Measurements from ENCODE around the gene OR2G6.
"Not testable (repeated sequence)": the region's sequence is repeated elsewhere in the genome, so short reads cannot be mapped to it uniquely, and the experiment has no call there.

The OR2G6 gene

DNA sequence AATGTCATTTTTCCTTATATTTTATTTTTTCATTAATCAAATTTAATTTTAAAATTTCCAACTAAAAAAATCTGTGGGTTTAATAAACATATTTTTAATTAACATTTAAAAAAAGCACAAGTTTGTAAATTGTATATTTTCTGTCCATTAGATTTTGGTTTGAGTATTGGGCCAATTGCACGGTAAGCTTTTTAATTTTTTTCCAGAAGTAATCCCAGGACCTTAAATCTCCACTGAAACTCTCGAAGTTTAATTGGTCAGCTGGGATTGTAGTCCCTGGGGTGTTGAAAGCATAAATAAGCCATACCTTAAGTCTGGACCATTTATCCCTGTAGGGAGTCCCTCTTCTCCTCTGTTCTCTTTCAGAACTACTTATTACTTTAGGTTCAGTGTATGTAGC is at the start of gene OR2G6:
Gene OR2G6, plus strand, starts transcription at position 301 of the 400 bp plus-strand sequence. CDS start 13,574 bp downstream, outside the sequence.
- DNase-seq (ENCODE audit: low read depth), result not testable (repeated sequence)

DNA sequence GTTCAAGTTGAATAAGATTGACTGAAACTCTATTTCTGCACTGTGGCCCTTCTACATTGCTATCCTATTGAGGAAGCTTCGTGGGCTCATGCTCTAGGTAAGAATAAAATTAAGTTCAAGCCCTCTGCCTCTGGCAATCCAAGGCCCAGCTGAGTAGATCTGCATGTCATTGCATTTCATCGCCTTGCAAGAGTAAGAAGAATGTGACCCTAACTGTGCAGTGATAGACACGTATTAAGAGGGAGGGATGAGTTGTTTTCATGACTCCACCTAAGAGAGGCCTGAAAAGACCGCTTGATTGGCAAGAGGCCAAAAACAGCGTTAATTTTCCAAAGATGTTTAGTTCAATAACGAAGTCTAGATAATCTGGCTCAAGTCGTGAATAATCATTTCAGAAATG is 48.8 kb upstream of the OR2G6 start:
- DNase-seq (ENCODE audit: low read depth), result not testable (repeated sequence)

DNA sequence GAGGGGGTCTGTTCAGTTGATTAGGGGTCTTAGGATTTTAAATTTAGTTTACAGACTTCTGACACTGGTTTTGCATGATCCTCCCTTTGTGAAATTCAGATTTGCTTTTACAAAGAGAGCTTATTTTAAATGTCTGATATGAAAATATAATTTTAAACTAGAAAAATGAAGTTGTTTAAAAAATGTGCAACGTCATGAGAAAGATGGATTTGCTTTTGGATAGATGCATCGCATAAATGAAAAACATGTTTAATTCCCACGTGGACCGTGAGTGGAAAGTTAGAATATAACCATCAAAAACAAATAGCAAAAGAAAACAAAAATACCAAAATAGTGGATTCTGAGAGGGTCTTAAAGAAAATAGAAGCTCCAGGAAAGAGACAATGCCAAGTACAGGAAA is 36.7 kb upstream of the OR2G6 start:
- DNase-seq (ENCODE audit: low read depth), result no peak

DNA sequence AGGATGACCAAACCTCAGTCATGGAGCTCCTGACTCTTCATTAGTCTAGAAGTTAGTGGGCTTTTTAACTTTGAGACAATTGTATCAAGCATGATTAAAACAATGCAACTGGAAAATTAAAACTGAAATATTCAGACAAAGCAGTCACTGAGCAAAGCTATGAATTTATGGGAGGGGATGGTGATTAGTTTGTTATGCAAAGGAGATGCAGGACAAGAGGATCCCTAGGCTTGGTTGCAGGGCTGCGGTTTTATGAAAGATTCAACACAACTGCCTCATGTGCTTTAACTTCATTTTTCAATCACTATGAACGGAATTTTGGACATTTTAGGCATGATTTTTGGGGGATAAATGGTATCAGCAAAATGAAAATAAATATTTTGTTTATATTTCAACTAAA is 35.8 kb upstream of the OR2G6 start:
- DNase-seq (ENCODE audit: low read depth), result not testable (repeated sequence)

DNA sequence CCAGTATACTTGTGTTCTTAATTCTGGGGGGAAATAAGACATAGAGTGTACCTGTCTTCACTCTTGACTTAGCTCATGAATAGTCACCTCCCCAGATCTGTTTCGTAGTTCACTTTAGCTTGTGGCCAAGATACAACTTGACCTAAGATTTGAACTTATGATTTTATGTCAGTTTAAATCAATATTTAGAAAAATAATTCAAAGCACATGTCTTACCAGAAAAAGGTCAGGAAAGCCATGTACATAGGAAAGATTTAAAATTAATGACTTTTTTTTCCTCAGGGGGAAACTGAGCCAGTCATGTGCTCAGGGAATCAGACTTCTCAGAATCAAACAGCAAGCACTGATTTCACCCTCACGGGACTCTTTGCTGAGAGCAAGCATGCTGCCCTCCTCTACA is 34.8 kb upstream of the OR2G6 start, which contains the start of gene OR2T3:
Gene OR2T3, plus strand, starts transcription at position 301 of the 400 bp plus-strand sequence. Its CDS starts 0 bp downstream, at position 301.
- not testable (repeated sequence) for DNase-seq (ENCODE audit: low read depth)

DNA sequence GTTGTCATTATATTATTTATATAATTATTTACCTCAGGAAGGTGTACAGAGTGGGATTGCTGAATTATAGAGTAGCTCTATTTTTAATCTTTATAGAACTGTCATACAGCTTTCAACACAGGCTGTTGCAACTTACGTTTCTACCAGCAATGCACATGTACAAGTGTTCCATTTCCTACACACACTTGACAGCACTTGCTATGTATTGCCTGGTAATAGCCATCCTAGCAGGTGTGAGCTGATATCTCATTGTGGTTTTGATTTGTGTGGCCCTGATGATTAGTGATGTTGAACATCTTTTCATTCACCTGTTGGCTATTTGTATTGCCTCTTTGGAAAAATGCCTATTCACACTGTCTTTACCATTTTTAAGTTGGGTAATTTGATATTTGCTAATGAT is 32.2 kb upstream of the OR2G6 start:
- not testable (repeated sequence) for DNase-seq (ENCODE audit: low read depth)

DNA sequence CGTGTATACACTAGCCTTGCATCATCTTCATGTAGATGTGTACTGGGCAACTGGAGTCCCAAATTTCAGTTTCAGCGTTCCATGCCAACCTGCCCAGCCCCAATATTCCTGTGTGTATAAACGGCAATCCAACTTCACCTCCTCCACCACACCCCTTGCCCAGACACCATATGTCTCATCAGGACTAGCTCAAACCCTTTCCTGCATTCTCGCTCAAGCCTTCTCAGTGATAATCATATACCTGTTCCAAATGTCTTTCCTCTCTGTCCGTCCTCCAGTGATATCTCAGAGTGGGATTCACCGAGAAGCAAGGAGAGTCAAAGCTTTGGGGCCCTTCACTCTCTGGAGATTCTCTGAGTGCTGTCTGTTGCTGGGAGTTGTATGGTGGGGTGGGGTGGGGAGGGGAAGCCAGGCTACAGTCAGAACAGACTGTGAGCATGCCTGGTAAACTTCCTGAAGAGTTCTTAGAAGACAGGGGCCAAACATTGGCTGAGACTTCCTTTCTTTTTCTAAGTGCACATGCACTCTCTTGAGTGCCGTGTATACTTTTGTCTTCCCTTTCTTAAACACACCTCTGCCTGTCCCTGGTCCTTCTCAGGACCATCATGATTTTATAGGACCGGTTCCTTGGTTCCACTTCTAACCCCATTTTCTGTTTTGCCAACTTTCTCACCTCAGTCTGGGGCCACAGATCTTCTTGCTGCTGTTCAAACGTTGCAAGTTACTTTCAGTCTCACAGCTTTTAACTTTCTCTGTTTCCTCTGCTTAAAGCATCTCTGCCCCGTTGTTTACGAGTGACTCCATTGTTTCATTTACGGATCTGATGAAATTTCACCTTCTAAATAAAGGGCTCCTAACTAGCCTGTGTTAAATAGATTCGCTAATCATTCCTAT is 25.9 kb upstream of the OR2G6 start:
- not testable (repeated sequence) for DNase-seq (ENCODE audit: low read depth)

DNA sequence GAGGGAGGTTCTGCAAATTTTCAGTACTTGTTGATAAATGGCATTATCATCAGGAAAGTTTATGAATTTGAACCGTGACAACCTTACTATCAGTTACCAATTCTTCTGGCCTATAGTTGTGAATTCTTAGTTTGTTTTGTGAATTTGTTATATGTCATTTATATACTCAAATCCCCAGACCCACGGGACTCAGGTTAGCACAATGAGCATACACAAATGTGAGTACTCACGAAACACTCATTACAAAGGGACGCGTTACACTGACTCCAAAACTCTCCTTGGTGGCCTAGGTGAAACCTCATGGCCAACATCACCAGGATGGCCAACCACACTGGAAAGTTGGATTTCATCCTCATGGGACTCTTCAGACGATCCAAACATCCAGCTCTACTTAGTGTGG is 19.6 kb upstream of the OR2G6 start, which contains the start of gene OR2T5:
Gene OR2T5, plus strand, starts transcription at position 301 of the 400 bp plus-strand sequence. Its CDS starts 0 bp downstream, at position 301.
- DNase-seq (ENCODE audit: low read depth), result not testable (repeated sequence)

DNA sequence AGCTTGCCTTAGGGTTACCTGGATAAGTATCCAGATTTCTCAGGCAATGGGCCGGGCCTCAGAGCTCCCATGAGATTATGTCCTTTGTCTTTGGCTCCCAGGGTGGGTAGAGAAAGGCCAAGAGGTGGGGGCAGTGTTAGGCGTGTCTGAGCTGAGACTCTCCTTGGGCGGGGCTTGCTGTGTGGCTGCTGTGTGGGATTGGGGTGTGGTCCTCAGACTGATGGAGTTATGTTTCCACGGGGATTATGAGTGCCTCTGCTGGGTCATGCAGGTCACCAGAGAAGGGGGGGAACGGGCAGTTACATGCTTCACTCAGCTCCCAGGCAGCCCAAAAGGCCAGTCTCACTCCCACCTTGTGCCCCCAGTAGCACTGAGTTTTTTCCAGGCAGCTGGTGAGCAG is 11.2 kb upstream of the OR2G6 start:
- not testable (repeated sequence) for DNase-seq (ENCODE audit: low read depth)

DNA sequence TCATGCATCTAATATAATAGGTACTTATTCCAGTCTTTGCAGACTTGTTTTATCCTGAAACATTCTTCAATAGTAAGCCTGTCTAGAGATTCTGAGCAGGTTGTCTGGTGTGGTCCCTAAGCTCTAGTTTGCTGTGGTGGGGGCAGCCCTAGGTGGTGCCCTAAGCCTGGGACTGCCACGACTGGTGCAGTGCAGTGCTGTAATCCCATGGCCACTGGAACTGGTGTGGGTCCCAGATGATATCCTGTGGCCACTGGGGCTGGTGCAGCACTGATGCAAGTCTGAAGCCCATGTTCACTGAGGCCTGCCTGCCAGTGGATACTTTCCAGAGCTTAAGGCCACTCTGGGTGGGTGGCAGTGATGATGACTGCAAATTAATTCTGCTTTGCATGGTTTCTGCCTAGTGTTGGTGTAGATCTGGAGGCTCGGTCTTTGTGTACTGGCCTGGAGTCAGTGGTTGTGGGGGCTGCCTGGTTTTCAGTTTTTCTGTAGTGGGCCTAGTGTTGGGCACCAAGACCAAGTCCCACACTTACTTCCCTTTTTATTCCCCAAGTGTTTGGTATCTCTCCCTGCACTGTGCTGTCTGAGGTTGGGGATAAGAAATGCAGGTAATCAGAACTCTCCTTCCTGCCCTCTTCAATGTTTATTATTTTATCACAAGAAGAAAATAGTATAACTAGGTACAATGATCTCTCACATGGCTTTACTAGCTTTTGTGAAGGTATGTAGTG is 7.4 kb upstream of the OR2G6 start:
- DNase-seq (ENCODE audit: low read depth), result not testable (repeated sequence)

DNA sequence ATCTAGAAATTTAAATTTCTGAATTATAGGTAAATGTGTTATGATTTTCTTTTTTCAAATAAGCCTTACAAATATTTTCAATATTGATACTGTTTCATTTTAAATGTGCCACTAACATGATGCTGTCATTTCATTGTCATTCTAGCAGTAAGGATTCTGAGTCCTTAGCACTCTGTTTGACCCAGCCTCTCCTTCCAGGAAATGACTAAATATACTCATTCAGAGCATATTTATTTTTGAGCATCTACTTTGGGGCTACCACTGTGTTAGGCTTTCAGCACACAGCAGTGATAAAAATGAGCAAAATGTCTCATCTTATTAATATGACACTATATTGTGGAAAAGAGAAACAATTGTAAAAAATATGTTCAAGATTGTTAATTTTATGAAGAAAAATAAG is 2.3 kb downstream of the OR2G6 start:
- DNase-seq (ENCODE audit: low read depth), result not testable (repeated sequence)

DNA sequence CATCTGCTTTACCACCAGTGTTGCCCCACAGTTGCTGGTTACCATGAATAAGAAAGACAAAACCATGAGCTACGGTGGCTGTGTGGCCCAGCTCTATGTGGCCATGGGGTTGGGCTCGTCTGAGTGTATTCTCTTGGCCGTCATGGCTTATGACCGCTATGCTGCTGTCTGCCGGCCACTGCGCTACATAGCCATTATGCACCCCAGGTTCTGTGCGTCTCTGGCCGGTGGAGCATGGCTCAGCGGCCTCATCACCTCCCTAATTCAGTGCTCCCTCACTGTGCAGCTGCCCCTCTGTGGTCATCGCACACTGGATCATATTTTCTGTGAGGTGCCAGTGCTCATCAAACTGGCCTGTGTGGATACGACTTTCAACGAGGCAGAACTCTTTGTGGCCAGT is 14.0 kb downstream of the OR2G6 start:
- DNase-seq (ENCODE audit: low read depth), result no peak

DNA sequence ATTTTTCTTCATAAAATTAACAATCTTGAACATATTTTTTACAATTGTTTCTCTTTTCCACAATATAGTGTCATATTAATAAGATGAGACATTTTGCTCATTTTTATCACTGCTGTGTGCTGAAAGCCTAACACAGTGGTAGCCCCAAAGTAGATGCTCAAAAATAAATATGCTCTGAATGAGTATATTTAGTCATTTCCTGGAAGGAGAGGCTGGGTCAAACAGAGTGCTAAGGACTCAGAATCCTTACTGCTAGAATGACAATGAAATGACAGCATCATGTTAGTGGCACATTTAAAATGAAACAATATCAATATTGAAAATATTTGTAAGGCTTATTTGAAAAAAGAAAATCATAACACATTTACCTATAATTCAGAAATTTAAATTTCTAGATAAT is 29.6 kb downstream of the OR2G6 start:
- DNase-seq (ENCODE audit: low read depth), result not testable (repeated sequence)

DNA sequence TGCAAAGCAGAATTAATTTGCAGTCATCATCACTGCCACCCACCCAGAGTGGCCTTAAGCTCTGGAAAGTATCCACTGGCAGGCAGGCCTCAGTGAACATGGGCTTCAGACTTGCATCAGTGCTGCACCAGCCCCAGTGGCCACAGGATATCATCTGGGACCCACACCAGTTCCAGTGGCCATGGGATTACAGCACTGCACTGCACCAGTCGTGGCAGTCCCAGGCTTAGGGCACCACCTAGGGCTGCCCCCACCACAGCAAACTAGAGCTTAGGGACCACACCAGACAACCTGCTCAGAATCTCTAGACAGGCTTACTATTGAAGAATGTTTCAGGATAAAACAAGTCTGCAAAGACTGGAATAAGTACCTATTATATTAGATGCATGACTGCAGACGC is 39.5 kb downstream of the OR2G6 start:
- not testable (repeated sequence) for DNase-seq (ENCODE audit: low read depth)

DNA sequence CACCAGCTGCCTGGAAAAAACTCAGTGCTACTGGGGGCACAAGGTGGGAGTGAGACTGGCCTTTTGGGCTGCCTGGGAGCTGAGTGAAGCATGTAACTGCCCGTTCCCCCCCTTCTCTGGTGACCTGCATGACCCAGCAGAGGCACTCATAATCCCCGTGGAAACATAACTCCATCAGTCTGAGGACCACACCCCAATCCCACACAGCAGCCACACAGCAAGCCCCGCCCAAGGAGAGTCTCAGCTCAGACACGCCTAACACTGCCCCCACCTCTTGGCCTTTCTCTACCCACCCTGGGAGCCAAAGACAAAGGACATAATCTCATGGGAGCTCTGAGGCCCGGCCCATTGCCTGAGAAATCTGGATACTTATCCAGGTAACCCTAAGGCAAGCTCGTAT is 43.2 kb downstream of the OR2G6 start:
- not testable (repeated sequence) for DNase-seq (ENCODE audit: low read depth)

DNA sequence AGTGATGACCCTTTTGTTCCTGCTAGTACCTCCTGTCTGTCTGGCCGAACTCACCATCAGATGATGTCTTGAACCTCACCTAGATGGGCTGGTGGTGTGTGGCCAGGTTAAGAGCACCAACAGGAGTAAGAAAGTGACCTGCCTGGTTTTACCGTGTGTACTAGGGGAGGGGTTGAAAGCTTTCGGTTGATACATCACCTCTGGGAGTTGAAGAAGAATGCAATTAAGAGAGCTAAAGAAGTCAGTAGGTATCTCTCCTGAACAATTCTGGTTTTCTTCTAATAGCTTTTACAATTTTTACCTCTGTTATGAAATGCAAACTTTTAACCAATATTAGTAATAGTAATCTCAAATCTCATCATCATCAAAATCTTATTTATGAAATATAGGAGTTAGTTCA is 54.8 kb downstream of the OR2G6 start, which contains the start of gene OR2T29:
Gene OR2T29, minus strand, starts transcription at position 101 of the 400 bp plus-strand sequence. CDS start 3,281 bp downstream, outside the sequence.
- not testable (repeated sequence) for DNase-seq (ENCODE audit: low read depth)

DNA sequence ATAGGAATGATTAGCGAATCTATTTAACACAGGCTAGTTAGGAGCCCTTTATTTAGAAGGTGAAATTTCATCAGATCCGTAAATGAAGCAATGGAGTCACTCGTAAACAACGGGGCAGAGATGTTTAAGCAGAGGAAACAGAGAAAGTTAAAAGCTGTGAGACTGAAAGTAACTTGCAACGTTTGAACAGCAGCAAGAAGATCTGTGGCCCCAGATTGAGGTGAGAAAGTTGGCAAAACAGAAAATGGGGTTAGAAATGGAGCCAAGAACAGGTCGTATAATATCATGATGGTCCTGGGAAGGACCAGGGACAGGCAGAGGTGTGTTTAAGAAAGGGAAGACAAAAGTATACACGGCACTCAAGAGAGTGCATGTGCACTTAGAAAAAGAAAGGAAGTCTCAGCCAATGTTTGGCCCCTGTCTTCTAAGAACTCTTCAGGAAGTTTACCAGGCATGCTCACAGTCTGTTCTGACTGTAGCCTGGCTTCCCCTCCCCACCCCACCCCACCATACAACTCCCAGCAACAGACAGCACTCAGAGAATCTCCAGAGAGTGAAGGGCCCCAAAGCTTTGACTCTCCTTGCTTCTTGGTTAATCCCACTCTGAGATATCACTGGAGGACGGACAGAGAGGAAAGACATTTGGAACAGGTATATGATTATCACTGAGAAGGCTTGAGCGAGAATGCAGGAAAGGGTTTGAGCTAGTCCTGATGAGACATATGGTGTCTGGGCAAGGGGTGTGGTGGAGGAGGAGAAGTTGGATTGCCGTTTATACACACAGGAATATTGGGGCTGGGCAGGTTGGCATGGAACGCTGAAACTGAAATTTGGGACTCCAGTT is 57.9 kb downstream of the OR2G6 start:
- DNase-seq (ENCODE audit: low read depth), result not testable (repeated sequence)

DNA sequence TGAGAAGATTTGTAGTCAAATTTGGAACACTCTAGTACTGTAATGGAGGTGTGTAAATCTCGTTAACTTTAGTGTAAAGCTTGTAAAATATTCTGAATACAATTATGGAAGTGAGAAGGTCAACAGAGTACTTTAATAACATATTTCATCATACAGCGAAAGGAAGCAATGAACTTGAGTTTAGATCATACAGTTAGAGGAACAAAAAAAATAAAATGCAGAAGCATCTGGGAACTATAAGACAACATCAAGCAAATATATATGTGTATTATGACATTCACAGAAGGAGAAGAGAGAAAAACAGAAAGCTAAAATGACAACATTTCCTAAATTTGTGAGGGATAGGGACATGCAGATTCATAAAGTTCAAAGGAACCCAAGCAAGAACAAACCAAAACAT is 61.2 kb downstream of the OR2G6 start:
- DNase-seq (ENCODE audit: low read depth), result not testable (repeated sequence)

DNA sequence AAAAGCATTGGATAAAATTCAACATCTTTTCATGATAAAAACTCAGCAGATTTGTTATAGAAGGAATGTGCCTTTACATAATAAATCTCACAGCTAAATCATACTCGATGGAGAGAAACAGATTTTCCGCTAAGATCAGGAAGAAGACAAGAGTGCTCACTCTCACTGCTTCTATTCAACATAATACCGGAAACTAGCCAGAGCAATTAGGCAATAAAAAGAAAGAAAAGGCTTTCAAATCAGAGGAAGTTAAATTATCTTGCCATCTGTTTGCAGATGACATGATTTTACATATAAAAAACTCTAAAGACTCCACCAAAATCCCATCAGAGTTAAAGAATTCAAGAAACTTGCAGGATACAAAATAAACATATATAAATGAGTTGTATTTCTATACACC is 62.9 kb downstream of the OR2G6 start:
- not testable (repeated sequence) for DNase-seq (ENCODE audit: low read depth)

DNA sequence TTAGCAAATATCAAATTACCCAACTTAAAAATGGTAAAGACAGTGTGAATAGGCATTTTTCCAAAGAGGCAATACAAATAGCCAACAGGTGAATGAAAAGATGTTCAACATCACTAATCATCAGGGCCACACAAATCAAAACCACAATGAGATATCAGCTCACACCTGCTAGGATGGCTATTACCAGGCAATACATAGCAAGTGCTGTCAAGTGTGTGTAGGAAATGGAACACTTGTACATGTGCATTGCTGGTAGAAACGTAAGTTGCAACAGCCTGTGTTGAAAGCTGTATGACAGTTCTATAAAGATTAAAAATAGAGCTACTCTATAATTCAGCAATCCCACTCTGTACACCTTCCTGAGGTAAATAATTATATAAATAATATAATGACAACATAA is 64.2 kb downstream of the OR2G6 start:
- not testable (repeated sequence) for DNase-seq (ENCODE audit: low read depth)

DNA sequence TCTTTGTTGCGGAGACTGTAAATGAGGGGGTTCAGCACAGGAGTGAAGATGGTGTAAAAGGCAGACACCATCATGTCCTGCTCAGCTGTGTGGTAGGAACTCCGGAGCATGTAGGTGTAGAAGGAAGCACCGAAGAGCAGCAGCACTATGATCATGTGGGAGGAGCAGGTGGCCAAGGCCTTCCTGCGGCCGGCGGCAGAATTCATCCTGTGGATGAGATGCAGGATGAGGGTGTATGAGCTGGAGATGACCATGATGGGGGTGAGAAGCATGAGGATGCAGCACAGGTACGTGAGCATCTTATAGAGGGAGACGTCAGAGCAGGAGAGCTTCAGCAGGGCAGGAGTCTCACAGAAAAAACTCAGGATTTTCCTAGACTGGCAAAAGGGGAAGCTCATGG is 66.0 kb downstream of the OR2G6 start:
- DNase-seq (ENCODE audit: low read depth), result not testable (repeated sequence)

DNA sequence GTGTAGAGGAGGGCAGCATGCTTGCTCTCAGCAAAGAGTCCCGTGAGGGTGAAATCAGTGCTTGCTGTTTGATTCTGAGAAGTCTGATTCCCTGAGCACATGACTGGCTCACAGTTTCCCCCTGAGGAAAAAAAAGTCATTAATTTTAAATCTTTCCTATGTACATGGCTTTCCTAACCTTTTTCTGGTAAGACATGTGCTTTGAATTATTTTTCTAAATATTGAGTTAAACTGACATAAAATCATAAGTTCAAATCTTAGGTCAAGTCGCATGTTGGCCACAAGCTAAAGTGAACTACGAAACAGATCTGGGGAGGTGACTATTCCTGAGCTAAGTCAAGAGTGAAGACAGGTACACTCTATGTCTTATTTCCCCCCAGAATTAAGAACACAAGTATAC is 66.8 kb downstream of the OR2G6 start, which contains the start of gene OR2T34:
Gene OR2T34, minus strand, starts transcription at position 101 of the 400 bp plus-strand sequence. Its CDS starts 0 bp downstream, at position 101.
- DNase-seq (ENCODE audit: low read depth), result not testable (repeated sequence)
